HCT116 (cell line): ENCODE data around the gene IGLL5. TPM values are rescaled to one million over a fixed set of nuclear protein-coding genes. Genes with fewer than 3 reads are reported as not detected.

Source experiments
- ATAC-seq: fragments of 200-7000 bp; cut with Tn5 transposase; 2 replicates; pipeline ENCODE4 v1.9.1; 2020; ENCODE audit warnings: mild to moderate bottlenecking, moderate library complexity
- BruUV-seq: library from RNA; stranded (reverse); fragments of 400-500 nt; replicated peaks from 2 replicates; lab custom pipeline; 2021; lab: Mats Ljungman, UMichigan
- CTCF ChIA-PET: fragments of 300-600 bp; sonication (Branson Sonifier 250); formaldehyde crosslinking; loops from one replicate; lab custom pipeline; 2021; ENCODE audit warnings: antibody characterized with exemption; lab: Charles Lee
- POLR2A ChIA-PET: fragments of 300-600, 350-600 bp; sonication (Branson Sonifier 250); formaldehyde crosslinking; loops from one replicate; lab custom pipeline; 2021; ENCODE audit warnings: antibody characterized with exemption; lab: Charles Lee
- RAD21 ChIA-PET, 2 experiments: fragments of 300-600 bp; sonication (Branson Sonifier 250); formaldehyde crosslinking; loops; one replicate each; lab custom pipeline; 2023; ENCODE audit warnings: low total read pairs in 2 of 2; ENCODE audit not compliant: uncharacterized antibody in 2 of 2, unreplicated experiment in 2 of 2, low non-redundant PET in 1 of 2; lab: Charles Lee
- DNase-seq: peaks from one replicate; pipeline ENCODE4 v3.0.0-alpha.2; 2010; ENCODE audit warnings: low read depth, low spot score
- H2AFZ ChIP-seq: fragments of 200-600 bp; shearing (Covaris generic), sonication (generic); 2 replicates; pipeline ENCODE4 v1.6.1; 2017; ENCODE audit warnings: low read depth, mixed run types, mixed read lengths, antibody characterized with exemption, low read length; ENCODE audit not compliant: poor library complexity, severe bottlenecking
- H3K27ac ChIP-seq: 2 replicates; pipeline ENCODE4 v1.5.1; 2012; ENCODE audit warnings: low read depth, low read length
- H3K27me3 ChIP-seq: fragments of 200-600 bp; sonication (generic); 2 replicates; pipeline ENCODE4 v1.6.1; 2016; ENCODE audit warnings: mixed run types, low read length, mixed read lengths; ENCODE audit not compliant: insufficient read depth
- H3K36me3 ChIP-seq, 2 experiments: fragments of 200-500 bp in 1 of 2; fragments of 200-600 bp in 1 of 2; sonication (Bioruptor generic) in 1 of 2; sonication (generic) in 1 of 2; 2 replicates each; pipeline versions ENCODE4 v1.5.1 to v1.6.1; 2014 to 2016; ENCODE audit warnings: low read length in 2 of 2, inconsistent platforms in 1 of 2, mixed read lengths in 1 of 2, mixed run types in 1 of 2; ENCODE audit not compliant: insufficient read depth in 2 of 2, control insufficient read depth in 1 of 2
- H3K4me1 ChIP-seq, 2 experiments: fragments of 200-600 bp in 1 of 2; sonication (generic) in 1 of 2; 2 replicates each; pipeline versions ENCODE4 v1.5.1 to v1.6.1; 2012 to 2017; ENCODE audit warnings: low read length in 2 of 2, inconsistent platforms in 1 of 2, mild to moderate bottlenecking in 1 of 2, mixed read lengths in 1 of 2, mixed run types in 1 of 2, moderate library complexity in 1 of 2; ENCODE audit not compliant: insufficient read depth in 2 of 2, control insufficient read depth in 1 of 2
- H3K4me2 ChIP-seq: fragments of 200-600 bp; sonication (generic); 2 replicates; pipeline ENCODE4 v1.6.1; 2017; ENCODE audit warnings: mixed run types, low read length, mixed read lengths
- H3K4me3 ChIP-seq, 2 experiments: fragments of 200-600 bp in 1 of 2; sonication (generic) in 1 of 2; replicated peaks in 1 of 2; 2 replicates each; pipeline ENCODE4 v1.5.1; 2011 to 2016; ENCODE audit warnings: low read length in 2 of 2, control low read depth in 1 of 2, low read depth in 1 of 2, mild to moderate bottlenecking in 1 of 2, mixed read lengths in 1 of 2, mixed run types in 1 of 2
- H3K79me2 ChIP-seq: fragments of 200-600 bp; sonication (generic); 2 replicates; pipeline ENCODE4 v1.6.1; 2017; ENCODE audit warnings: mild to moderate bottlenecking, mixed run types, low read length, moderate library complexity, mixed read lengths; ENCODE audit not compliant: insufficient read depth
- H3K9ac ChIP-seq: fragments of 200-600 bp; sonication (generic); 2 replicates; pipeline ENCODE4 v1.6.1; 2016; ENCODE audit warnings: low read length, mixed read lengths
- H3K9me2 ChIP-seq: fragments of 200-600 bp; sonication (generic), shearing (Covaris generic); 2 replicates; pipeline ENCODE4 v1.6.1; 2017; ENCODE audit warnings: mixed run types, mild to moderate bottlenecking, moderate library complexity; ENCODE audit not compliant: insufficient read depth
- H3K9me3 ChIP-seq, 2 experiments: fragments of 200-500 bp in 1 of 2; fragments of 200-600 bp in 1 of 2; sonication (Bioruptor generic) in 1 of 2; sonication (generic) in 1 of 2; 2 replicates each; pipeline ENCODE4 v1.6.1; 2014 to 2017; ENCODE audit warnings: low read length in 2 of 2, mixed read lengths in 2 of 2, inconsistent platforms in 1 of 2, low read depth in 1 of 2, mild to moderate bottlenecking in 1 of 2, mixed run types in 1 of 2, moderate library complexity in 1 of 2; ENCODE audit not compliant: control insufficient read depth in 1 of 2, insufficient read depth in 1 of 2
- H4K20me1 ChIP-seq: fragments of 200-600 bp; sonication (generic), shearing (Covaris generic); 2 replicates; pipeline ENCODE4 v1.6.1; 2017; ENCODE audit warnings: mixed run types, mild to moderate bottlenecking, moderate library complexity; ENCODE audit not compliant: insufficient read depth
- CEBPB ChIP-seq: IDR thresholded peaks from 2 replicates; pipeline ENCODE4 v1.6.1; 2012; ENCODE audit warnings: low read depth
- EGR1 ChIP-seq: IDR thresholded peaks from 2 replicates; pipeline ENCODE4 v1.6.1; 2012; ENCODE audit warnings: low read depth
- ELF1 ChIP-seq: IDR thresholded peaks from 2 replicates; pipeline ENCODE4 v1.6.1; 2012; ENCODE audit warnings: low read depth, borderline replicate concordance
- EZH2 ChIP-seq: fragments of 200-600 bp; sonication (generic); IDR thresholded peaks from 2 replicates; pipeline ENCODE4 v1.6.1; 2017; ENCODE audit warnings: antibody characterized with exemption, mixed run types
- FOSL1 ChIP-seq: IDR thresholded peaks from 2 replicates; pipeline ENCODE4 v1.6.1; 2012; ENCODE audit warnings: low read depth
- SIN3A ChIP-seq: IDR thresholded peaks from 2 replicates; pipeline ENCODE4 v1.6.1; 2012; ENCODE audit warnings: low read depth
- SP1 ChIP-seq: IDR thresholded peaks from 2 replicates; pipeline ENCODE4 v1.6.1; 2012; ENCODE audit warnings: low read depth
- YY1 ChIP-seq: IDR thresholded peaks from 2 replicates; pipeline ENCODE4 v1.6.1; 2011; ENCODE audit warnings: low read length, low read depth, moderate library complexity, mild to moderate bottlenecking; ENCODE audit not compliant: insufficient replicate concordance; ENCODE audit errors: extremely low read depth
- ZNF274 ChIP-seq: fragments of 200-500 bp; sonication (Bioruptor generic); IDR thresholded peaks from 2 replicates; pipeline ENCODE4 v1.6.1; 2014; ENCODE audit warnings: mild to moderate bottlenecking, low read depth, low read length, inconsistent platforms
- intact Hi-C: fragments of 100-400 bp; cut with micrococcal nuclease; formaldehyde crosslinking; loops from 2 replicates; pipeline ENCODE4 v1.10.0; 2022
- total RNA-seq: library from RNA; stranded (reverse); gene quantifications from one replicate; pipeline ENCODE4 v1.2.1, GENCODE V29; 2021; ENCODE audit not compliant: unreplicated experiment
- TF ChIP-seq, protein P1 (sequence below): IDR thresholded peaks from 2 replicates; pipeline ENCODE4 v1.6.1; 2012
- TF ChIP-seq, protein P2 (sequence below): IDR thresholded peaks from 2 replicates; pipeline ENCODE4 v1.6.1; 2012; ENCODE audit warnings: low read depth
- TF ChIP-seq, protein P3 (sequence below): IDR thresholded peaks from 2 replicates; pipeline ENCODE4 v1.6.1; 2012

Gene IGLL5
- total RNA-seq, 1 experiment from 2014 or later = not detected

DNA sequence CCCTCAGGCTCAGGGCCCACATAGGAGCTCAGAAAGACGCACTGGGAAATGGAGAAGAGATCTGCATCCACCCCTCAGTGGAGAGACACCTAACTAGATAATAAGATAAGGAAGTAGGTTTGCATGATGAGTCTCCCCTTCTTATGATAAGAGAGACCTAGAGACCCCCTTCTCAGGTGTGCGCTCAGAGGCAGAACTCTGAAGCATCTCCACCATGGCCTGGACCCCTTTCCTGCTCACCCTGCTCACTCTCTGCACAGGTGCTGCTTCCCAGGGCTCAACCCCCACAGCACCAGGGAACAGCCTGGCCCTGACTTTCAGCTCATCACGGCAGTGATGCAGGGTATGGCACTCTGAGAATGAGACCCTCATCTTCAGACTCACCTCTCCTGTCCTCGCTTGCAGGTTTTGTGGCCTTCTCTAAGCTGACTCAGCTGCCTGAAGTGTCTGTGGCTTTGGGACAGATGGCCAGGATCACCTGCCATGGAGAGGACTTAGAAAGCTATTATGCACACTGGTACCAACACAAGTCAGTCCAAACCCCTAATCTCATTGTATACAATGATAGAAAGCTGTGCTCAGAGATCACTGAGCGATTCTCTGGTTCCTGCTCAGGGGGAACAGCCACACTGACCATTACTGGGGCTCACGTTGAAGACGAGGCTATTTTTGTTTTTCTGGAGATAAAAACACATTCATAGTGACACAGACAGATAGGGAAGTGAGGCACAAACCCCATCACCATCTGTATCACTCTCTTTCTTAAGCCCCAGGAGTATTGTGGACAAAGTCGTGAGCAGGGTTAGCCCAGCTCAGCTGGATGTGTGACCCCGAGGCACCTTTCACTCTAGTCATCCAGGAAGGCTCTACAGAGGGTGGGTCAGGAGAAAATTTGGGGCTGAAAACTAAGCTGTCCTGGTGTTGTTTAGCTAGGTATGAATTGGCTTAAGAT lies 29.7 kb upstream of the IGLL5 start:
- POLR2A ChIA-PET = no interaction called here
- RAD21 ChIA-PET = no interaction called here
- no peaks in the 10 kb centered on the region for H3K9me3 ChIP-seq

DNA sequence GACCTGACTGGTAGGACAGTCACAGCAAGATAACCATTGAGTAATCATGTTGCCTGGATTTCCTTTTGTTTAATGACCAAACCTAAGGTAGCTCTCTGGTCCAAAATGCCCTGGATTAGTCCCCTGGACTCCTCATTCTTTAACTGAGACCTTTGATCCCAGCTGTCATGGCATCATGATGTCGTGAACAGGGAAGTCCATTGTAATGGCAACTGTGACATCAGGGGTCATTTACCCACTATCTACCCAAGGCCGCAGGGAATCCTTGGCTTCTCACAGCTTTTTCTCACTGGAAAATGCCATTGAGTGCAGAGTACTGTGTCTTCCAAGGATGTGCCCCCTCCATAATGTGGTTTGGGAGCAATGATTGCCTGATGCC lies 29.1 kb upstream of the IGLL5 start:
- RAD21 ChIA-PET = no interaction called here
- H3K9me2 ChIP-seq = no peaks in the 10 kb centered on the region
- H3K9me3 ChIP-seq = no peaks in the 10 kb centered on the region
- intact Hi-C loops = no loop called here
- no peak overlapping the region for H2AFZ ChIP-seq
- POLR2A ChIA-PET = no interaction called here
- no TSS peak for BruUV-seq
- H3K4me2 ChIP-seq = no peak overlapping the region
- no peak for TF ChIP-seq SP1
- TF ChIP-seq ELF1 = no peak
- TF ChIP-seq, protein P1, sequence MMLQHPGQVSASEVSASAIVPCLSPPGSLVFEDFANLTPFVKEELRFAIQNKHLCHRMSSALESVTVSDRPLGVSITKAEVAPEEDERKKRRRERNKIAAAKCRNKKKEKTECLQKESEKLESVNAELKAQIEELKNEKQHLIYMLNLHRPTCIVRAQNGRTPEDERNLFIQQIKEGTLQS = no peak
- TF ChIP-seq SIN3A = no peak
- TF ChIP-seq FOSL1 = no peak
- TF ChIP-seq, protein P2, sequence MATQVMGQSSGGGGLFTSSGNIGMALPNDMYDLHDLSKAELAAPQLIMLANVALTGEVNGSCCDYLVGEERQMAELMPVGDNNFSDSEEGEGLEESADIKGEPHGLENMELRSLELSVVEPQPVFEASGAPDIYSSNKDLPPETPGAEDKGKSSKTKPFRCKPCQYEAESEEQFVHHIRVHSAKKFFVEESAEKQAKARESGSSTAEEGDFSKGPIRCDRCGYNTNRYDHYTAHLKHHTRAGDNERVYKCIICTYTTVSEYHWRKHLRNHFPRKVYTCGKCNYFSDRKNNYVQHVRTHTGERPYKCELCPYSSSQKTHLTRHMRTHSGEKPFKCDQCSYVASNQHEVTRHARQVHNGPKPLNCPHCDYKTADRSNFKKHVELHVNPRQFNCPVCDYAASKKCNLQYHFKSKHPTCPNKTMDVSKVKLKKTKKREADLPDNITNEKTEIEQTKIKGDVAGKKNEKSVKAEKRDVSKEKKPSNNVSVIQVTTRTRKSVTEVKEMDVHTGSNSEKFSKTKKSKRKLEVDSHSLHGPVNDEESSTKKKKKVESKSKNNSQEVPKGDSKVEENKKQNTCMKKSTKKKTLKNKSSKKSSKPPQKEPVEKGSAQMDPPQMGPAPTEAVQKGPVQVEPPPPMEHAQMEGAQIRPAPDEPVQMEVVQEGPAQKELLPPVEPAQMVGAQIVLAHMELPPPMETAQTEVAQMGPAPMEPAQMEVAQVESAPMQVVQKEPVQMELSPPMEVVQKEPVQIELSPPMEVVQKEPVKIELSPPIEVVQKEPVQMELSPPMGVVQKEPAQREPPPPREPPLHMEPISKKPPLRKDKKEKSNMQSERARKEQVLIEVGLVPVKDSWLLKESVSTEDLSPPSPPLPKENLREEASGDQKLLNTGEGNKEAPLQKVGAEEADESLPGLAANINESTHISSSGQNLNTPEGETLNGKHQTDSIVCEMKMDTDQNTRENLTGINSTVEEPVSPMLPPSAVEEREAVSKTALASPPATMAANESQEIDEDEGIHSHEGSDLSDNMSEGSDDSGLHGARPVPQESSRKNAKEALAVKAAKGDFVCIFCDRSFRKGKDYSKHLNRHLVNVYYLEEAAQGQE = no peak
- TF ChIP-seq YY1 = no peak
- TF ChIP-seq, protein P3, sequence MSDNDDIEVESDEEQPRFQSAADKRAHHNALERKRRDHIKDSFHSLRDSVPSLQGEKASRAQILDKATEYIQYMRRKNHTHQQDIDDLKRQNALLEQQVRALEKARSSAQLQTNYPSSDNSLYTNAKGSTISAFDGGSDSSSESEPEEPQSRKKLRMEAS = no peak
- H3K36me3 ChIP-seq = no peaks in the 10 kb centered on the region
- no peak overlapping the region for H3K4me3 ChIP-seq
- no peak overlapping the region for H3K9ac ChIP-seq
- peaks cover 3 to 5% of the 10 kb centered on the region in 2 experiments; a peak in 1 of 4 replicates for H3K4me1 ChIP-seq
- peaks cover 30% of the 10 kb centered on the region for H3K27me3 ChIP-seq
- H4K20me1 ChIP-seq = no peaks in the 10 kb centered on the region
- H3K27ac ChIP-seq = no peak overlapping the region
- no peaks in the 10 kb centered on the region for H3K79me2 ChIP-seq
- no peak for ATAC-seq
- CTCF ChIA-PET = interaction anchor here (1.3 to 1.8 kb wide), 3 partner anchors 10 to 19 kb away, joined by 4 to 7 read pairs (median 5); no protein-coding TSS in a partner anchor
- no peak for DNase-seq

More for the DNA sequence above, 29.7 kb upstream of the IGLL5 start:
- H3K9me2 ChIP-seq = no peaks in the 10 kb centered on the region
- no peaks in the 10 kb centered on the region for H3K79me2 ChIP-seq
- BruUV-seq = no TSS peak
- H3K27me3 ChIP-seq = peaks cover 36% of the 10 kb centered on the region
- no peak overlapping the region for H3K27ac ChIP-seq
- peaks cover 3 to 5% of the 10 kb centered on the region in 2 experiments; a peak in 1 of 4 replicates for H3K4me1 ChIP-seq
- no peak overlapping the region for H3K4me2 ChIP-seq
- intact Hi-C loops = no loop called here
- H4K20me1 ChIP-seq = no peaks in the 10 kb centered on the region
- H3K9ac ChIP-seq = no peak overlapping the region
- H3K36me3 ChIP-seq = no peaks in the 10 kb centered on the region
- CTCF ChIA-PET = interaction anchor here (1.3 to 1.8 kb wide), 3 partner anchors 9 to 19 kb away, joined by 4 to 7 read pairs (median 5); no protein-coding TSS in a partner anchor
- ATAC-seq (no peak), DNase-seq (no peak)
- H2AFZ ChIP-seq = no peak overlapping the region
- no peak overlapping the region for H3K4me3 ChIP-seq
- TF ChIP-seq FOSL1 (no peak), EGR1 (no peak), SP1 (no peak), ZNF274 (no peak), EZH2 (no peak), CEBPB (no peak)
- TF ChIP-seq, protein P3 = no peak
